Putamen (tissue), 1 donor: Measurements from ENCODE around the gene DYNC1H1.
"Not testable (repeated sequence)": the region's sequence is repeated elsewhere in the genome, so short reads cannot be mapped to it uniquely, and the experiment has no call there.

ENCODE experiments used
- DNase-seq: peaks from one replicate; pipeline ENCODE4 v3.0.0-alpha.2; 2016; ENCODE audit warnings: low spot score

The DYNC1H1 gene

DNA sequence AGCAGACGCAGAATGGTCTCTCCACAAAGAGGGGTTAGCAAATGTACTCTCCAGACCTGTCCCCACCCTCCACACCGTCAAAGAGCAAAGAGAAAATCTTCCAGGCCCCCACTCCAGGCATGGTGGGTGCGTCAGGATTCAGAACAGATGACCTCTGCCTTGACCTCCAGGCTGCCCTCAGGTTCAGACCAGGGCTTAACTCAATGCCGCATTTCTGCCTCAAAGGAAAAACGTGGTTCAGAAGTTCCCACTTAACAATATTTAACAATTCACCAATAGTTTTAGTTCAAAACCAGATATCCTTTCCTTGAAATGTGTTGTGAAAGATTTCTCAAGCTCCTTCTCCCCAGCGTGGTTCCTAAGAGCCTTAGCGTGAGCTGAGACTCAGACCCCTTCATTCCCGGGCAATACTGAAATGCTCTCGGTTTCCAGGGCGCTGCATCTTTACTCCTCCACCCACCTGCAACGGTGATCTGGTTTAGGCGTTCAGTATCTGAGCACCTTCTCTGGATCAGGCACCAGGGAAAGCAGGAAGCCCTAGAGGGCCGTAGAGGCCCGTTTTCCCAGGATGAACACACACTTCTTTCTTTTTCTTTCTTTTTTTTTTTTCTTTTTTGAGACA lies 99.5 kb downstream of the DYNC1H1 start:
- DNase-seq, result no peak

DNA sequence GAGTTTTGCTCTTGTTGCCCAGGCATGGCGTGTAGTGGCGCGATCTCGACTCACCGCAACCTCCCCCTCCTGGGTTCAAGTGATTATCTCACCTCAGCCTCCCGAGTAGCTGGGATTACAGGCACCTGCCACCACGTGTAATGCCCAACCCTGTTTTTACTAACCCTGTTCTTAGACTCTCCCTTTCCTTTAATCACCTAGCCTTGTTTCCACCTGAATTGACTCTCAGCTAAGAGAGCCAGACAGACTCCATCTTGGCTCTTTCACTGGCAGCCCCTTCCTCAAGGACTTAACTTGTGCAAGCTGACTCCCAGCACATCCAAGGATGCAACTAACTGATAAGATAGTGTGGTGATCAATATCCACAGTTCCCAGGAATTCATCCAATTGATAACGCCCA lies 100.2 kb downstream of the DYNC1H1 start:
- DNase-seq, result not testable (repeated sequence)

- DNase-seq, result no peak
These were observed 101.7 kb downstream of the DYNC1H1 start for GRCh38 chr14:102066041-102066451.

DNA sequence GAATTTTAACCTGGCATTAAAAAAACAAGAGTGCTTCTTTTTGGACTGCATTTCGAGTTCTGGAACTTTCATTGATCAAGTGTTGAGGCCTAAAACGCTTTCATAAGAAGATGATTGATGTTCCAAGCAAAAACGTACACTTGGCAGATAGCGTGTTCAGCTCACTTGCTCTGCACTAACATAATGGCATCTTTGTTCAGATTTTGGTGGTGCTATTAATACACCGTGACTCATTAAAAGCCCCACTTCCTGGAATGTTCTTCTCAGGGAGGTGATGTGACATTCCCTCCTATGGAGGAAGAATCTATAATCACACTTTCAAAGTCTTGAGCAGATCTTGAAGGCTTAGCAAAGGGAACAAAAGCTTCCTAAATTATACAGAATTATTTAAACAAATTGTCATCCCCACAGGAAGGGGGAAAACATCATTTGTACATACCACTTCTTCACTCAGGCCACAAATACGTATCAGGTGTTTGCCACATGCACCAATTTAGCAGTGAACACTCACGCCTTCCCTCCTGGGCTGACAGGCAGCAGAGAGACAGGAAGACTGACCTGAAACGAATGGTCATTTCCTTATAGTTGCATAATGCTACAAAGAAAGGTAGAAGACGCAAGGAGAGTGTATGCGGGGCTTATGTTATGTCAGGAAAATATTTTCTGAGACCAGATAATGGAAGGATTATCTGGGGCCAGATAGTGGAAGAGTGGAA lies 107.1 kb downstream of the DYNC1H1 start:
- DNase-seq, result peak; percentile 81

GRCh38 chr14:102074415-102074964 lies 110.1 kb downstream of the DYNC1H1 start:
- DNase-seq, result no peak

- DNase-seq, result no peak
These were observed 110.8 kb downstream of the DYNC1H1 start for GRCh38 chr14:102075155-102075554.

GRCh38 chr14:102077382-102077709 lies 113.0 kb downstream of the DYNC1H1 start:
- no peak for DNase-seq

- DNase-seq, result not testable (repeated sequence)
These were observed 114.0 kb downstream of the DYNC1H1 start for GRCh38 chr14:102078361-102078791.

- DNase-seq, result no peak
These were observed 114.7 kb downstream of the DYNC1H1 start for GRCh38 chr14:102078831-102079699.

- no peak for DNase-seq
These were observed 115.3 kb downstream of the DYNC1H1 start for GRCh38 chr14:102079700-102079979.

DNA sequence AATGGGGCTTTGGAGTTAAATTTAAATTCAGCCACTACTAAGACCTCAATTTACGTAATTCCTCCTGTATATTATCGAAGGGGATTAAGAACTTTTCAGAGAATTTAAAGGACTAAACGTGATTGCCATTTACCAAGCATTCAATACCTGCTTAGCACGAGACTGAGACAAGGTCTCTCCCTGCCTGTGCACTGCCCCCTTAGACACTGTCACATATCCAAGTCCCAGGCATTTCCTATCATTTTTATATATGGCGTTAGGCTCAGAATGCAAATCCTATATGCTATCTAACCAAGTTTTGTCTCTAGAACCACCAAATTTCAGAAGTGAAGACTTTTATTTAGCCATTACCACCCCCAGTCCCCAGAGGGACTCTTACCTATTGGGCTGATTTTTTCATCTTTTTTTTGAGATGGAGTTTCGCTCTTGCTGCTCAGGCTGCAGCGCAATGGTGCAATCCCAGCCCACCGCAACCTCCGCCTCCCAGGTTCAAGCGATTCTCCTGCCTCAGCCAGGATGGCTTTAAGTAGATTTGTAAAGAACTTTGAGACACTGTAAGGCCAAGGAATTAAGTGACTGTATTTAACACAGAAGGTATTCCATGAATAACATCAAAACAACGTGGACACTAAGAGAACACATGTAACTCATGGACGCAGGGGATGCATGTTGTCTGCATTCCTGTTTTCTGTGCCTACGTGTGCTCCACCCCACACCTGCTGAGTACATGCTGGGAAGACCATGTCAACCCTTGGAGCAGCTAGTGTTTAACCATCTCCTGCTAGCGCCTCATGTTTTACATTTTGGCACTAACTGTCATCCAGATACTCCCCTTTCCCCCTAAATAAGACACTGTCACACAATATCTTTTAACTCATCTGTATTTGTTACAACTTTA lies 116.1 kb downstream of the DYNC1H1 start:
- no peak for DNase-seq

- DNase-seq, result no peak
These were observed 117.1 kb downstream of the DYNC1H1 start for GRCh38 chr14:102081231-102082080.

- not testable (repeated sequence) for DNase-seq
These were observed 120.1 kb downstream of the DYNC1H1 start for GRCh38 chr14:102084522-102084921.

- DNase-seq, result no peak
These were observed 120.6 kb downstream of the DYNC1H1 start for GRCh38 chr14:102084931-102085330.

DNA sequence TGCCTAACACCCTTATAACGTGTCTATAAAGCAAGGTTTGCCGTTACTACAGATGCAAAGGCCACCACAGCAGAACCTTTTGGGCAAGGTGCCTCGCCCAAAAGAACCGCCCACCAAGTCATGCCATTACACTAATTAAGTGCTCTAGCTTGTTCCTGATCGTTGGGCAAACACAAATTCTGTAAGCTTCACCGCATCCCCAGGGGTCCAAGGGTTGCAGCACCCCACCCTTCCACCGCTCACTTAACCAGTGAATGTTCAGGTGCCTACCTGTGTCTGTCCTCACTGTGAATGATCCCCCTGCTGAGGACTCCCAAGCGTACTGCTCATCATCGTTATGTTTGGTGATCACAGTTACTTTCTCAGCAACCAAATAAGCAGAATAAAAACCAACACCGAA lies 121.1 kb downstream of the DYNC1H1 start:
- no peak for DNase-seq

GRCh38 chr14:102085948-102086708 lies 121.8 kb downstream of the DYNC1H1 start:
- DNase-seq, result peak; percentile 49

DNA sequence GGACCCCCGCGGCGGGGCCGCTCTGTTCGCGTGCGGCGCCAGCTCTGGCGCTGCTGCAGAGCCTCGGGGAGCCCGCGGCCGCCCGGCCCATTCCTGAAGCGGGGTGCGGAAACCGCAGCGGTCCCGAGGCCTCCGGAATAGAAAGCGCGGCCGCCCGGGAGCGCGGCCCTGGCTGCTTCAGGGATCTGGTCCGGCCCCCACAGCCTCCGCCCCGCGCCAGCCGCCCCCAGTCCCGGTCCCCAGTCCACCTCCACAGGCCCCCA lies 122.3 kb downstream of the DYNC1H1 start:
- DNase-seq, result no peak

- peak; percentile 88 for DNase-seq
These were observed 122.8 kb downstream of the DYNC1H1 start, which contains the start of gene HSP90AA1 for GRCh38 chr14:102086972-102087761. Gene HSP90AA1 (minus strand): TSS chr14:102087044. CDS start chr14:102086378, 666 bp downstream.

- DNase-seq, result no peak
These were observed 123.3 kb downstream of the DYNC1H1 start for GRCh38 chr14:102087762-102088011.
